Panc1 (cell line): ENCODE data around the gene FGD3.

ENCODE experiments used
- POLR2AphosphoS5 ChIP-seq: IDR thresholded peaks from 2 replicates; pipeline ENCODE4 v1.6.1; 2012; ENCODE audit warnings: mild to moderate bottlenecking, low read depth, low read length, moderate library complexity
- TF ChIP-seq, protein P1 (sequence below): fragments of 450-650 bp; IDR thresholded peaks from 2 replicates; pipeline ENCODE4 v1.5.1; 2017; ENCODE audit warnings: mild to moderate bottlenecking

DNA sequence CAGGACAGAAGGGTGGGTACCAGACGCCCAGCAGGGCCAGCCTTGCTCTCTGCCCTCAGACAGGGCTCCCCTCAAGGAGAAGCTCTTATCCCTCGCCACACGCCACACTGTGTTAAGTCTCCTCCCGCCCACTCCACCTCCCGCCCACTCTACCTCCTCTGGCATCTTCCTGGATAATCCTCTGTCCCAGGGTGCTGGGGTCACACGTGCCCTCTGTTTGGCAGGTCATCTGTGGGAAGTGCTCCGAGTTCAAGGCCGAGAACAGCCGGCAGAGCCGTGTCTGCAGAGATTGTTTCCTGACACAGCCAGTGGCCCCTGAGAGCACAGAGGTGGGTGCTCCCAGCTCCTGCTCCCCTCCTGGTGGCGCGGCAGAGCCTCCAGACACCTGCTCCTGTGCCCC, 85.2 kb downstream of the FGD3 start:
- TF ChIP-seq, protein P1, sequence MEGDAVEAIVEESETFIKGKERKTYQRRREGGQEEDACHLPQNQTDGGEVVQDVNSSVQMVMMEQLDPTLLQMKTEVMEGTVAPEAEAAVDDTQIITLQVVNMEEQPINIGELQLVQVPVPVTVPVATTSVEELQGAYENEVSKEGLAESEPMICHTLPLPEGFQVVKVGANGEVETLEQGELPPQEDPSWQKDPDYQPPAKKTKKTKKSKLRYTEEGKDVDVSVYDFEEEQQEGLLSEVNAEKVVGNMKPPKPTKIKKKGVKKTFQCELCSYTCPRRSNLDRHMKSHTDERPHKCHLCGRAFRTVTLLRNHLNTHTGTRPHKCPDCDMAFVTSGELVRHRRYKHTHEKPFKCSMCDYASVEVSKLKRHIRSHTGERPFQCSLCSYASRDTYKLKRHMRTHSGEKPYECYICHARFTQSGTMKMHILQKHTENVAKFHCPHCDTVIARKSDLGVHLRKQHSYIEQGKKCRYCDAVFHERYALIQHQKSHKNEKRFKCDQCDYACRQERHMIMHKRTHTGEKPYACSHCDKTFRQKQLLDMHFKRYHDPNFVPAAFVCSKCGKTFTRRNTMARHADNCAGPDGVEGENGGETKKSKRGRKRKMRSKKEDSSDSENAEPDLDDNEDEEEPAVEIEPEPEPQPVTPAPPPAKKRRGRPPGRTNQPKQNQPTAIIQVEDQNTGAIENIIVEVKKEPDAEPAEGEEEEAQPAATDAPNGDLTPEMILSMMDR = no peak
- no peak for TF ChIP-seq POLR2AphosphoS5
